Stimulated activated CD4-positive, alpha-beta T cell treated with anti-CD3 and anti-CD28 coated beads, Interleukin-12 subunit alpha, Interleukin-12 subunit beta, amount 100 ng/mL, for 48 hours (primary cell): Measurements from ENCODE around the gene ATP6V1C2.
"Not testable (repeated sequence)": the region's sequence is repeated elsewhere in the genome, so short reads cannot be mapped to it uniquely, and the experiment has no call there.

ENCODE experiments used
- DNase-seq, 3 donors: peaks; one replicate each; pipeline ENCODE4 v3.0.0-alpha.2; 2020; ENCODE audit warnings: low read depth in 2 of 3, low spot score in 1 of 3

ATP6V1C2 gene

DNA sequence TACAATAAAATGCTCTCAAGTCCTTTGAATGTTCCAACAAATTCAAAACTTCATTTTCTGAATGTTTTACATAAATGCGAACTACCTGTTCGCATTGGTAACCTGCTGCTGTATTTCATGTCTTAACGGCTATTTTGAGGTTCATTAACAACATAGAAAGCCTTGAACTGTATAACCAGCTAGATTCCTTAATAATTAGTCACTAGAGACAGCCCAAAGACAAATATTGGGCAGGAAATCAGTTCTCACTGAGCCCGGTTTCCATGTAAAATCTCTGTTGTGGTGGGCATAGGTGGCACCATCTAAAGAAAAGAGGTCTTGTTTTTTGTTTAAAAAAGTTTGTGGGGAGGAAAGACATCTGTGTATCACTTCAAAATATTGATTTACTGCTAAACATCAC, 62.0 kb downstream of the ATP6V1C2 start:
- no peak for DNase-seq

DNA sequence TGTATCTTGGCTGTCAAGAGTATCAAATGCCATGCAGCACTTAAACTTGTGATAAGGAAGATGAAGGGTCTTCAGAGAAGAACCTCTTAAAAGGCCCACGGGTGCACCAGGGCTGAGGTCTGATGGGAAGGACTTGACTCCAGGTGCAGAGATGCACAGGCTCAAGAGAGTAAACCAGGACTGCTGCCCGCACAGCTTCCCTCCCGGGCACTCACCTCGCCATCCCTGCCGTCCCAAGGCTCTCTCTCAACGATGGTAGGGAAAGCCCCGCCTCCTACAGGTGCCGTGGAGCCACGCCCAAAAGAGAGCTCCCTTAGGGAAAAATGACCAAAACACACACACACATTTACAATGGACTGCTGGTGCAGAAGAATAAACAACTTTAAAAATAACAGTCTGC, 63.3 kb downstream of the ATP6V1C2 start:
- DNase-seq, result no peak

DNA sequence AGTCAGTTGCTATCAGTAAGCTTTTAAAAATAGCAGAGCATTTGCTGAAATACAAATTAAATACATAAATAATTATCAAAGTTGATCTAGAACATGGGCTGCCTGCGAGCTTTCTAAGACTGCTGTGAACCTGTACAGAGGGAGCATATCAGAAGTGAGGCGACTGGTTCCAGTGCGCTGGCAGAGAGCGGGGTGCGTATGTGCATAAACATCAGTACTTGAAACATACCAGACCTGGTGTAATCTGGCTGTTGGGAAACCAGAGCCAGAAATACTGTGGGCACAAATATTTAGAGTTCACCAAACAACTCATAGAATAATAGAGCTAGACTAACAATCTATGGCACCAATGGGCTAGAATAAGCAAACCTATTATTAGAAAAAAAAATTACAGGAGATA, 63.8 kb downstream of the ATP6V1C2 start:
- no peak for DNase-seq

DNA sequence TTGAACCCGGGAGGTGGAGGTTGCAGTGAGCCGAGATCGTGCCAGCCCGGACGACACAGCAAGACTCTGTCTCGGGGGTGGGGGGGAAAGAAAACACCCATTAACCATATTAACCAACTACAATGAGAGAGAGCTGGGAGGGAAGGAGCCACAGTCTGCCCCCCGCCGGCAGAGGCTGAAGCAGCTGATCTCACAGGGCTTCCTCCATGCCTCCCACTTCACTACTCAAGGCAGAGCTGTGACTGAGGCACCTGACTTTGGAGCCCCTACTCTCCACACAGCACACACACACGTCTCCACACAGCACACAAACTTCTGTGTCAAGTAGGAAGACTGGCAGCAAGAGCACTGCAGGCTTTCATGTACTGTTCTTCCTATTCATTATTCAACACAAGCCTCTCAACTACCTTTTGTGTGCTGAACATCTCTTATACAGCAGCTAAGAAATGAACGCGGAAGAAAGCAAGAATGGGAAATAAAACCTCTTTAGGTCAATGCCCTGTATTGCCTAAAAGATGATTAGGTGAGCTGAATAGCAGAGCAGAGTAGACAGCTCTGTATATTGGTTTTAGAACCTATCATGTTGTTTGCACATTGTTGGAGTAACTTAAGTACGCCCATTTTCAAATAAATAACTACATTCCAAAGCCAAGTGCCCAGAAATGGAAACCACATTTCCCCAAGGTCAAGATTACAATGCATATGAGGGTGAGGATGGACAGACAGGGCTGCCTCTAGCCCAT, 65.0 kb downstream of the ATP6V1C2 start:
- no peak for DNase-seq

DNA sequence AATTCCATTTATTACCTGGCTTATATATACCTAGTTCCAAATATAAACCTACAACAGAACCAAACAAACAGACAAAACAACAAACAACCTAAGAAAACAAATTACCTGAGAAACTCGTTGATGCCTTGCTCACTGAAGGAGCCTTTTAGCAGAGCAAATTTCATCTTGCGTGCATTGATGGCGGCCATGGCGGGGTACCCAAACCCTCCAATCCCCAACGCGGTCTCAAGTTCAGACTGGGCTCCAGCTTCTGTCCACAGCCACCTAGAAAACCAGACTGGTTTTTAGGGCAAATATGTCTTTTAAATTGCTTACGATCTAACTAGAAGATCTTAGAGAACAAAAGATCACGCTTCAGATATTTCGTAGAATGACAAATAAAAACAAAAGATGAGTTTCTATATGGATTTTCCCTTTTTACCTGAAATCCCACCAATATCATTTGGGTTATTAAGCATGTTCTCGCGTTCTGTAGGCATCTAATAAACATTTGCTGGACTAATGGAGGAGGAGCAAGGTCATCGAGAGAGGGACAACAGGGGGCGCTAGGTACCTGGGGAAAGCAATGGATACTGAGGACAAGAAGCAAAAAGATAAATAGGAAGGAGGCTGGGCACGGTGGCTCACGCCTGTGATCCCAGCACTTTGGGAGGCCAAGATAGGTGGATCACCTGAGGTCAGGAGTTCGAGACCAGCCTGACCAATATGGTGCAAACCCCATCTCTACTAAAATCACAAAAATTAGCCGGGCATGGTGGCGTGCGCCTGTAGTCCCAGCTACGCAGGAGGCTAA, 65.9 kb downstream of the ATP6V1C2 start:
- DNase-seq, result peak in 1 of 3 donors; percentile 26

DNA sequence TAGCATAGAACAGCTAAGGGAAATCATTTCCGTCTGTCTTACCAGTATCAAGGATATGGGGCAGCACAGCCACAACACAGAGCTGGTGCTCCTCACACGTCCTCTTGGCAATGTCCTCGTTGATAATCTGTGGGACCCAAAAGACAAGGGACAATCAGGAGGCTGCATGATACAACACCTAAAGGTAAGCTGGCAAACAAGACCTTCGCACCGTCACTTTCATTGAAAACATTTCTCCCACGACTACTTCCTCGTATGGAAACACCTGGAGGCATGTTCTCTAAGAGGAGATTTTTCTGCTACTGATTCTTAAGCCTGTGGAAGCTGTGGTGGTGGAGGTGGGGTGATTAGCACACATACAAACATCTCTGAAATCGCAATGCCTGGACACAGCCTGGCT, 67.4 kb downstream of the ATP6V1C2 start:
- DNase-seq, result no peak

DNA sequence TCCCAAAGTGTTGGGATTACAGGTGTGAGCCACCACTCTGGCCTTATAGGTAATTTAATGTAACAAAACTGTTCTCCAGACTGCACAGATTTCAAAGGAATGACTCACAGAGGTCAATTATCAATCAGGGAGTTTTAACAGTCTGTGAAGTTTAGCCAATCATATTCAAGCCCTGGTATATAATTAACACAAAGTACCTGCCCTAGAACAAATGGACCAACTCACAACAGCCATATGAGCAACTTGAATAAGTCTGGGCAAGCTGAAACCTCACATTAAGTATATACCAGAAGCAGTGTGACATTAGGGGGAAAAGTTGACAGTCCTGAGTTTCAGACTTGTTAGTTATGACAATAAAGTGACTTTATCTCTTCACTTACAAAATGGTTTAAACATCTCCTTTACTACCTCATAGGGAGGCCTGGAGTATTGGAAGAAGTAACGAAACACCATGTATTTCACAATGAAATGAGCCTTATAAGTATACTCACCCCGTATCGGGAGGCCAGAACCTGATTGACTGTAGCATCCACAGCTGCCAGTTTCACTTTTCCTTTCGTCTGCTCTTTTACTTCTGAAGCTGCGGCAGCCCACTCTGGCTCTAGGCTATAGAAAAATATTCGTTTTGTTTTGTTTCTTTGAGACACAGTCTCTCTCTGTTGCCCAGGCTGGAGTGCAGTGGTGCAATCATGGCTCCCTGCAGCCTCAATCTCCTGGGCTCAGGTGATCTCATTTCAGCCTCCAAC, 69.0 kb downstream of the ATP6V1C2 start:
- no peak for DNase-seq

DNA sequence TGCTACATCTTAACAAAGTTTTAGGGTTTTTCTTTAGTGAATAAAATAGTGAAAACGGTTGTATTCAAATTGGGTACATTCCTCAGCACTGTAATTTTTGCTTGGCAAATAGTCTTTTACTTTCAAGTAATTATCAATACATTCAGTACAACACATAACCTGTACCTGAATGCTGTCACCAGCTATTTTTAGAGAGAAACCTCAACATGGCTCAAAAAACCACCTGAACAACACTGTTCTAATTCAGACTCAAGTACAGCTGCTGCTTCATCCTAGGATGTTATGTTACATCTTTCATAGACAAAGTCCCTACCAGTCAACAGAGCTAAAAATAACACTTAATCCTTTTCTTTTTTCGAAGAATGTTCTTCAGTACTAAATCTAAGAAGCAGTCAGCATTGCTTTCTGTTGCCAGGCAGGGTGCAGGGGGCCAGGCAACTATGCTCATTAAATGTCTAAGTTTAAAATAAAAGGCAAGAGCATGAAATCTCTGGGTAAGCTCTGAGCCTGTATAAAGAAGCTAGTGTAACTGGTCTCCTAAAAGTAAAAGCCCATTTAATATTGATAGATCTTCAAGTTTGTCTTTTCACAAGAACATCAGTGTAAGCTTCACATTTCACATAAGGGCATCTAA, 70.7 kb downstream of the ATP6V1C2 start:
- no peak for DNase-seq

DNA sequence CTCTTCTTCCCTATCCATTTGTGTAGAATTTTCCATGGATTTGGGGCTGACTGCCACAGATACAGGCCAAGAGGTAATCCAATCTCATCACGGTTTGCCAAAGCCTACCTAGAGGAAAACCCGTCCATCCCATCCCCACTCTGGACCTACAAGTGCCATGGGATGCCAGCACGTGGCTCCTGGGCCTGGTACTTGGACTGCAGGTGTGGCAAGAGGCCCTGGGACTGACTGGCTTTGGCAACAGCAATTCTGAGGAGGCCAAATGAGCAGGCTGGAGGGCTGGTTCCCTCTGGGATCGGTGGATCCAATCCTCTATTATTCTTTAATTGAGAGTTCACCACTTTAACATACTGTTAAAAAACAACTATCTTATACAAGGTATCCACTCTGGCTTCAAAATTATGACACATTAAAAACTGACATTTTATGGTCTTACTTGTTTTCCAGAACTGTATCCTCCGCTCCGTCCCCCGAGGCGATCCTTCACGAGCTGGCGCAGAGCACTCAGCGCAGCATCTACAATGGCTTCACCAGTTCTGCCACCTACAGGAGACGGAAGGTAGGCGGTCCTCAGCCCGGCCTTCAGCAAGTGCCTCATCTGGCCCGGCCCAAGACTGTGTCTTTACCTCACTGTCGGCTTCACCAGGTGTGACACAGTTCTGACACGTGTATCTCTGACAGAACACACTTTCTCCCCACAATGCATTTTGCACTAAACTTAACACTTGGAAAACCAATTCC, 71.4 kb downstream of the ATP6V1C2 start:
- no peak for DNase-seq

DNA sequence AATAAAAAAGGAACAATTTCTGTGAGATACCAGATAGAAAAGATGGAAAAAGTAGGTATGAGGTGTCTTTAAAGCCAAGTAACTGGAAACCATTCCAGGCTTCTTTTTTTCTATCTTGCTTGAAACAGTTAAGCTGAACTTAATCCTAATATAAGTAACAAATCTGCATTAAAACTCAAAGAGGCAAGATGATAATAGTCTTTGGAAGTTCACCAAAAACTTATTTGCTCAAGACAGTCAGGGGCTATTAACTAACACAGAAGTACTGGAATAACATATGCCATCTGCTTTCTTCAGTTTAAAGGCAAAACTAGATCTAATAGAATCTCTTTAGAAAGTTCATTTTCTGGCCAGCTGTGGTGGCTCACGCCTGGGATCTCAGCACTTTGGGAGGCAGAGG, 72.4 kb downstream of the ATP6V1C2 start:
- DNase-seq, result no peak

DNA sequence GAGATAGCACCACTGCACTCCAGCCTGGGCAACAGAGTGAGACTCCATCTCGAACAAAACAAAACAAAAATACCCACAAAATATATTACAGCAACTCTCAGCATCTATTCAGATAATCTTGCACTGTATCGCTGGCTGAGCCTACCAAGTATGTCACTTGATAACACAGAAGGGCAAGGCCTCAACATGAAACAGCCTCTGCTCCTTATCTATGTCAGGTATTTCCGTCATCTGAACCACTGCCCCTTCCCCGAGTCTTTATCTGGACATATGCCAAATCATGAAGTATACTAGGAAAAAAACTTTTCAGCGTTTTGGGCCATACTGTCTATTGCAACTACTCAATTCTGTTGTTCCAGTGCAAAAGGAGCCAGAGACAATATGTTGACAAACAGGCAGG, 73.4 kb downstream of the ATP6V1C2 start:
- no peak for DNase-seq

DNA sequence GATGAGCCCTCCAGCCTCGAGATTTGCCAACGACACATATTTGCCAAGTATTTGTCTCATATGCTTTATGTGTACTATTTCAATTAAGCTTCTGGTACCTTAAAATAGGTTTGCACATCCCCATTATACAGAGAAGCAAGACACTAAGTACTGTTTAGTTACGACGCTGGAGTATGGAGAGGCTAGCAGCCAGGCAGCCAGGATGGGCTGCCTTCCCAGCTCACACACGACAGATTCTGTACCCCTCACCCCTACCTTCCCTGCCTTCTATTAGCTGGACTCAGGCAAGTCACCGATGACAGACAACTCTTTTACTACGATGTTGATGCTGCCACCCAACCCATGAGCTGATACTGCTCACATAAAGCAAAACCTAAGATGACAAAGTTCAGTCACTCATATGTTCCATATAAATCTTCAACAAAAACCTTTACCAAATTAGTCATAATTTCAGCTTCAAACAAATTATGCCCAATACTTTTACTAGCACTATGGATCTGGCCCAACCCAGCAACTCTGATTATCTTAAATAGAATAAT, 74.1 kb downstream of the ATP6V1C2 start:
- no peak for DNase-seq

DNA sequence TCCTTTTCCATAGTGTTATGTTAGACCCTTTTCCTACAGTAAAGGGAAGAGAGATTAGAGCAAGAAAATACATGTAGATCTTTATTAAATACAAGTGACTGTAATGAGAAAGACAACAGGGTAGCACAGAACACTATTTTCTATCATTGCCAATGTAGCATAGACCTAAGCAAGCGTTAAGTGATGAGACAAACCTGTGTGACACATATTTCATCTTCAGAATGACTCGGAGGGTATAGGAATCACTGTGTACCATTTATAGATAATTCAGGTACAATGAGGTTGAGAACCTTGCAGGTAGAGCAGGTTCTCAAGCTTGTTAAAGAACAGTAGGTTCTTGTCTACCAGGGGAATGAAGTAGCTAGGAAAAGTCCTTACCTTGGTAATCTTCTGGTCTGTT, 75.3 kb downstream of the ATP6V1C2 start:
- DNase-seq, result no peak

DNA sequence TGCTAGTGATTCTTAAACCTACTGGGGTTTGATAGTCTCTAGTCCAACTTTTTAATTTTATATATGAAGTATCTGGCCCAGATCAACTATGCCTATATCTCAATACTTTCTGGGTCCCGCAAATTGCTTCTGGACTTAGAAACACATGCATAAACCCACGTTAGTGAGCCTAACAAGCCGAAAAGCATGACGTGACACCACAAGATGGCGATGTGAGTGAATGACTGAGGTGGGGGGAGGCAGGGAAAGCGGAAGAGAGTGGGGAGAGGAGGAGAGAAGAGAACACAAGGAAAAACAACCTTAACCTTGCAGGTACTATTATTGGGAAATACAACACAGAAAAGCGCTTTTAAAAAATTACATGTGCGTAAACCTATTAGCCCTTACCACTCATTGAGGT, 77.4 kb downstream of the ATP6V1C2 start:
- no peak for DNase-seq

DNA sequence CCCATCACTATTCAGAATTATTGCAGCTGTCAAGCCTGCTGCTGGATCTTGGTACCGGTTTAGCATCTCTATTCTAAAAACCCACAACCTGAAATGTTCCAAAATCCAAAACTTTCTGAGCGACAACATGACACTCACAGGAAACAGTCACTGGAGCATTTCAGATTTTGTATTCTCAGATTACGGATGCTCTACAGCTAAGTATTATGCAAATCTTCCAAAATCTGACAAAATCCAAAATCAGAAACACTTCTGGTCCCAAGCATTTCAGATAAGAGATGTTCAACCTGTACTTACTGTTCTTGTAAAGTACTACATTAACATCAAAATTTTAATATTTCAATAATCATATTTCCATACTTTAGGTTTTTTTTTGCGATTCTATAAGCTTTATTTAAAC, 78.7 kb downstream of the ATP6V1C2 start:
- no peak for DNase-seq

DNA sequence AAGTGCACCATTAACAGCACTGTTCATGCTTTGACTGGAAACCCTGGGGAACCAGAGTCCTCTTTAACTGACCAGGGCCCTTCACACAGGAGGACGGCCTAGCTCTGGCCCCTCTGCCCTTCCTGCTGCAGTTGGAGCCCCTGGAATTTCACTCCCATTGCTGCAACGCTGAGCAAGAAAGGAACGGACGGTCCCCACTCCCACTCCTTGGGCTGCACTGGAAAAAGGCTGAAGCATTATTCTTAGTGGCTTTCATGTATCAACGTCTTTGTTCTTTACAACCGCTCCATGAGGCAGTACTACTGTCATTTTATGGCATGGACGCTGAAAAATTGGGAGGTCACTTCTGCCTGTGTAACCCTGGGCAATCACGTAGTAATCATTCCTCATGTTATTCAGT, 81.2 kb downstream of the ATP6V1C2 start:
- DNase-seq, result no peak

DNA sequence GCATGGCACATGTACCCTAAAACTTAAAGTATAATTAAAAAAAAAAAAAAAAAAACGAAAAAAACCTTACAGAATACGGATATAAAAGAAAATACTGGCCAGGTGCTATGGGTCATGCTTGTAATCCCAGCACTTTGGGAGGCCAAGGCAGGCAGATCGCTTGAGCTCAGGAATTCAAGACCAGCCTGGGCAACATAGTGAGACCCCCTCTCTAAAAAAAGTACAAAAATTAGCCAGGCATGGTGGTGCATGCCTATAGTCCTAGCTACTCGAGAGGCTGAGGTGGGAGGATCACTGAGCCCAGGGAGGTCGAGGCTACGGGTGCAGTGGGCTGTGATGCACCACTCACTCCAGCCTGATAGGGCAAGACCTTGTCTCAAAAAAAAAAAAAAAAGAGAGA, 84.6 kb downstream of the ATP6V1C2 start:
- not testable (repeated sequence) for DNase-seq

DNA sequence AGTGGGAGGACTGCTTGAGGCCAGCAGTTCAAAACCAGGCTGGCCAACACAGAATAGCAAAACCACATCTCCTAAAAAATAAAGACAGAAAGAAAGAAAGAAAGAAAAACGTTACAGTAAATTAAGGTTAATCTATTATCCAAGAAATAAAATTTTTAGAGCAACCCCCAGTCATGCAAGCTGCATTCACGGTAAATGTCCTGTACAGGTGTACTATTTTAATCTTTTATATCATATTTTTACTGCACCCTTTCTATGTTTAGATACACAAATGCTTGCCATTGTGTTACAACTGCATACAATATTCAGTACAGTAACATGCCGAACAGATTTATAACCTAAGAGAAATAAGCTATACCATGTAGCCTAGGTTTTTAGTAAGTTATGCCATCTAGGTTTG, 85.1 kb downstream of the ATP6V1C2 start:
- no peak for DNase-seq

DNA sequence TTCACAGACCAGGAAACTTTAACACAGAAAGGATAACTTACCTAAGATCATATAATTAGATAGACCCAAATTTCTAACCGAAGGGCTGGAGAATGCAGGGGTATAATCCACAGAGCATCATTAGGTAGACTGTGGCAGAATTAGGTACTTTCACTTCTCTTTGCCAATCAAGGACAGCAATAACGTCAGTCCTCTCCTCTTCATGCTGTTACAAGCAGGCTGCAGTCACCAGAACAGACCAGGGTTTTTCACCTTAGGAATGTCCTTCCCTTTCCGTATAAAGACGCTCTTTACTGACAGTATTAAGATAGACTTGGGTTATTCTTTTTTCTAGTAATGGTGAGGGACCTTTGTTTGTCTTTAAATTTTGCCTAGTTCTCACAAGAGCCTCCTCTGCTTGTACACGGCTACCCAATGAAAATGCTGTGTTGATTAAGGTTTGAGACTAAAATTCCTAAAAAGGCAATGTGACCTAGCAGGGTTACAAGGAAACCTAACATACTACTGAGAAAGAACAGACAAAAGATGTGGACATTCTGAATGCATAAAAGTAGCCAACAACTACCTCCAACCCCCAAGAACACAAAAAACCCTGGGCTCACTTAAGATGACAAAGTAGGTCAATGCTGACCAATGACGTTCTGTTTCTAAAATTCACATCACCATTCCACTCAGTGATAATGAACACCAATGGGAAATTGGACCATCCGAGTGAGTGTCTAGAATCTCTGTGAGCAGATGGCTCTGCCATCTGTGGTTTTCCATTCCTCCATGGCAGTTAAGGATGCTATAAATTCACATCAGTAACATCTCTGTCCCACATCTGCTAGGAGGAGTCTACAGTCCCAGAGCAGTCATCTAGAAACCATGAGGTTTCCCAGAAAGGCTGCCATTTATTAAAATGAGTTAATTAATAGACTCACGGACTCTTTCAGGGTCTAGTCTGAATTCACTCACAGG, 89.1 kb downstream of the ATP6V1C2 start:
- no peak for DNase-seq
